ENCODE measurements around the gene TMEM150B.

The TMEM150B gene

GRCh38 chr19:55325172-55325571 is at the start of gene TMEM150B:
TMEM150B (minus strand) TSS chr19:55325341; CDS start chr19:55321036, 4,305 bp downstream.
- no peak for DNase-seq (ENCODE audit: low read depth)

- DNase-seq (ENCODE audit: low read depth) = no peak
These were observed 49.0 kb upstream of the TMEM150B start for GRCh38 chr19:55373993-55374757.

- DNase-seq (ENCODE audit: low read depth) = no peak
These were observed 48.3 kb upstream of the TMEM150B start for GRCh38 chr19:55373306-55373992.

GRCh38 chr19:55372316-55373081 is 47.4 kb upstream of the TMEM150B start:
- DNase-seq (ENCODE audit: low read depth) = no peak

- no peak for DNase-seq (ENCODE audit: low read depth)
These were observed 45.3 kb upstream of the TMEM150B start, which contains the start of gene IL11 for GRCh38 chr19:55370305-55370988. IL11 (minus strand) TSS chr19:55370463; CDS start chr19:55370310, 153 bp downstream.

GRCh38 chr19:55369653-55370304 is 44.6 kb upstream of the TMEM150B start:
- DNase-seq (ENCODE audit: low read depth) = no peak

GRCh38 chr19:55368701-55369563 is 43.8 kb upstream of the TMEM150B start:
- DNase-seq (ENCODE audit: low read depth) = no peak

GRCh38 chr19:55368106-55368505 is 43.0 kb upstream of the TMEM150B start:
- no peak for DNase-seq (ENCODE audit: low read depth)

- no peak for DNase-seq (ENCODE audit: low read depth)
These were observed 41.6 kb upstream of the TMEM150B start for GRCh38 chr19:55366790-55367189.

- no peak for DNase-seq (ENCODE audit: low read depth)
These were observed 40.8 kb upstream of the TMEM150B start for GRCh38 chr19:55365964-55366363.

- no peak for DNase-seq (ENCODE audit: low read depth)
These were observed 40.1 kb upstream of the TMEM150B start for GRCh38 chr19:55365245-55365644.

- DNase-seq (ENCODE audit: low read depth) = no peak
These were observed 38.0 kb upstream of the TMEM150B start, which contains the start of gene GARIN5B for GRCh38 chr19:55362990-55363716. GARIN5B (minus strand) TSS chr19:55363260; CDS start chr19:55363066, 194 bp downstream.

GRCh38 chr19:55362174-55362989 is 37.2 kb upstream of the TMEM150B start:
- DNase-seq (ENCODE audit: low read depth) = no peak

- no peak for DNase-seq (ENCODE audit: low read depth)
These were observed 35.8 kb upstream of the TMEM150B start for GRCh38 chr19:55360902-55361301.

- no peak for DNase-seq (ENCODE audit: low read depth)
These were observed 34.1 kb upstream of the TMEM150B start for GRCh38 chr19:55358943-55359908.

- no peak for DNase-seq (ENCODE audit: low read depth)
These were observed 33.4 kb upstream of the TMEM150B start for GRCh38 chr19:55358493-55358892.

- no peak for DNase-seq (ENCODE audit: low read depth)
These were observed 30.2 kb upstream of the TMEM150B start for GRCh38 chr19:55355213-55355821.
